ENCODE results near the gene PCDH7. TPM values are rescaled to one million over a fixed set of nuclear protein-coding genes. Genes with fewer than 3 reads are reported as not detected.

Gene PCDH7
- total RNA-seq, 1 experiment from 2014 or later = 65.9 TPM

- Histone ChIP-seq H3K4me2 (ENCODE audit: low read length) (no peak overlapping the region), H2AFZ (ENCODE audit: low read depth, low read length, poor library complexity, severe bottlenecking) (no peak overlapping the region), H3K36me3 (ENCODE audit: control insufficient read depth in 1 of 2, insufficient read depth in 2 of 2, low read length in 2 of 2) (peaks cover 0 to 4% of the 10 kb centered on the region in 2 experiments; a peak in 1 of 4 replicates), H3K9me3 (ENCODE audit: control insufficient read depth in 1 of 2, insufficient read depth in 1 of 2, low read depth in 1 of 2, low read length in 2 of 2) (peaks cover 10 to 31% of the 10 kb centered on the region in 2 experiments; a peak in 2 of 4 replicates), H3K27ac (ENCODE audit: low read depth, low read length) (peak overlapping the region; percentile 75), H3K9me2 (ENCODE audit: insufficient read depth) (no peaks in the 10 kb centered on the region), H4K20me1 (ENCODE audit: insufficient read depth) (no peaks in the 10 kb centered on the region), H3K79me2 (ENCODE audit: insufficient read depth, low read length) (peaks cover 2% of the 10 kb centered on the region; the same call in 1 of the 2 replicates), H3K27me3 (ENCODE audit: insufficient read depth, low read length) (no peaks in the 10 kb centered on the region), H3K4me3 (replicated peaks in 1 of 2; ENCODE audit: low read depth in 1 of 2, low read length in 2 of 2) (no peak overlapping the region), H3K4me1 (ENCODE audit: control insufficient read depth in 1 of 2, insufficient read depth in 2 of 2, low read length in 2 of 2) (peaks cover 4 to 19% of the 10 kb centered on the region in 2 experiments; a peak in 2 of 4 replicates), H3K9ac (ENCODE audit: low read length) (no peak overlapping the region)
- DNase-seq (ENCODE audit: low read depth, low spot score) (no peak), ATAC-seq (no peak)
- TF ChIP-seq YY1 (IDR thresholded peaks at IDR 0.05; ENCODE audit: extremely low read depth, insufficient replicate concordance, low read depth, low read length) = no peak
- RAD21 ChIA-PET (ENCODE audit: low non-redundant PET in 1 of 2, low total read pairs in 2 of 2, uncharacterized antibody in 2 of 2, unreplicated experiment in 2 of 2) = no interaction called here
- intact Hi-C loops (cut with micrococcal nuclease) = no loop called here
- POLR2A ChIA-PET = no interaction called here
- no TSS peak for BruUV-seq (replicated peaks)
- CTCF ChIA-PET = no interaction called here
These were observed 3.2 kb downstream of the PCDH7 start for GRCh38 chr4:30723201-30723955.

GRCh38 chr4:30724247-30724646 lies 4.1 kb downstream of the PCDH7 start:
- no peaks in the 10 kb centered on the region for H3K9me2 ChIP-seq (ENCODE audit: insufficient read depth)
- POLR2A ChIA-PET = no interaction called here
- no peak overlapping the region for H3K9ac ChIP-seq (ENCODE audit: low read length)
- H3K27me3 ChIP-seq (ENCODE audit: insufficient read depth, low read length) = no peaks in the 10 kb centered on the region
- peaks cover 10 to 25% of the 10 kb centered on the region in 2 experiments; a peak in 2 of 4 replicates for H3K9me3 ChIP-seq (ENCODE audit: control insufficient read depth in 1 of 2, insufficient read depth in 1 of 2, low read depth in 1 of 2, low read length in 2 of 2)
- RAD21 ChIA-PET (ENCODE audit: low non-redundant PET in 1 of 2, low total read pairs in 2 of 2, uncharacterized antibody in 2 of 2, unreplicated experiment in 2 of 2) = no interaction called here
- H3K4me1 ChIP-seq (ENCODE audit: control insufficient read depth in 1 of 2, insufficient read depth in 2 of 2, low read length in 2 of 2) = peaks cover 4 to 26% of the 10 kb centered on the region in 2 experiments; a peak in 2 of 4 replicates
- intact Hi-C loops (cut with micrococcal nuclease) = no loop called here
- TF ChIP-seq RAD21 (IDR thresholded peaks at IDR 0.05; ENCODE audit: low read depth) (no peak), TCF7L2 (IDR thresholded peaks at IDR 0.05; ENCODE audit: borderline replicate concordance, extremely low read depth, insufficient read depth, insufficient read length) (no peak), EGR1 (IDR thresholded peaks at IDR 0.05; ENCODE audit: low read depth) (no peak), ATF3 (IDR thresholded peaks at IDR 0.05) (no peak), POLR2AphosphoS5 (IDR thresholded peaks at IDR 0.05; ENCODE audit: low read depth, low read length) (no peak), ELF1 (IDR thresholded peaks at IDR 0.05; ENCODE audit: borderline replicate concordance, low read depth) (no peak), EZH2 (IDR thresholded peaks at IDR 0.05) (no peak)
- no peaks in the 10 kb centered on the region for H4K20me1 ChIP-seq (ENCODE audit: insufficient read depth)
- no peak overlapping the region for H2AFZ ChIP-seq (ENCODE audit: low read depth, low read length, poor library complexity, severe bottlenecking)
- H3K27ac ChIP-seq (ENCODE audit: low read depth, low read length) = peak overlapping the region; percentile 75
- no TSS peak for BruUV-seq (replicated peaks)
- peaks cover 0 to 4% of the 10 kb centered on the region in 2 experiments; a peak in 1 of 4 replicates for H3K36me3 ChIP-seq (ENCODE audit: control insufficient read depth in 1 of 2, insufficient read depth in 2 of 2, low read length in 2 of 2)
- H3K4me2 ChIP-seq (ENCODE audit: low read length) = no peak overlapping the region
- no peak for ATAC-seq
- CTCF ChIA-PET = no interaction called here
- no peaks in the 10 kb centered on the region for H3K79me2 ChIP-seq (ENCODE audit: insufficient read depth, low read length)
- DNase-seq (ENCODE audit: low read depth, low spot score) = no peak
- no peak overlapping the region for H3K4me3 ChIP-seq (replicated peaks in 1 of 2; ENCODE audit: low read depth in 1 of 2, low read length in 2 of 2)

Measured in HCT116 (cell line).